Activated naive CD4-positive, alpha-beta T cell (primary cell): ENCODE measurements around the gene C1orf122.

ENCODE experiments used
- DNase-seq, 4 experiments: peaks; one replicate each; lab custom pipeline; 2025; lab: John Stamatoyannopoulos, UW

Gene C1orf122

DNA sequence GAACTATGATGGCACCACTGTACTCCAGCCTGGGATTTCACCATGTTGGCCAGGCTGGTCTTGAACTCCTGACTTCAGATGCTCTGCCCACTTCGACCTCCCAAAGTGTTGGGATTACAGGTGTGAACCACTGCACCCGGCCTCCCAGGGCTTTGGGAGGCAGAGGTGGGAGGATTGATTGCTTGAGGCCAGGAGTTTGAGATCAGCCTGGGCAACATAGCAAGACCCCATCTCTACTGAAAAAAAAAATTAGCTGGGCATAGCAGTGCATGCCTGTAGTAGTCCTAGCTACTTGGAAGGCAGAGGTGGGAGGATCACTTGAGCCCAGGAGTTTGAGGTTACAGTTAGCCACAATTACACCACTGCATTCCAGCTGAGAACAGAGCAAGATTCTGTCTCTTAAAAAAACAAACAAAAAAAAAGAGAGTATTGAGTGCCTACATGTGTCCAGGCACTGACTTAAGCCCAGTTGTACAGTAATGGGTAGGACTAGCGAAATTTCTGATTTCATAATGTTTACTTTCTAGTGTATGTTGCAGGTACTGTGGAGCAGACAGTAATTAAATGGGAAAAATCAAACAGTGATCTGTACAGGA lies 9.7 kb upstream of the C1orf122 start:
- DNase-seq: no peak

DNA sequence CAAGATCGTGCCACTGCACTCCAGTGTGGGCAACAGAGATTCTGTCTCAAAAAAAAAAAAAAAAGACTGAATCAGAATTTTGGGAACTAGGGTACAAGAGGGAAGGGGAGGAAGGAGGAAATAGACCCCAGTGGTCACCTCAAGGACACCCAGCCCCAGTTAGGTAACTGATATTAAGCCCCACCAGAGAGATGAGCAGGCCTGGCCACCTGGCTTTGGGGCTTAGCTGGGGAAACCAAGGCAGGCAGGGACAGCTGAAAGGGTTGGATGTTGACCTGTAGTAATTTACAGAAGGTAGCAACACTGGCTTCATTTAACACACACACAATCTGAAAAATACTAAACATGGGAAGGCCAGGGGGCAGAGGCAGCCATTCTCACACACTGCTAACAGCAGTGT lies 5.2 kb upstream of the C1orf122 start:
- DNase-seq: no peak

DNA sequence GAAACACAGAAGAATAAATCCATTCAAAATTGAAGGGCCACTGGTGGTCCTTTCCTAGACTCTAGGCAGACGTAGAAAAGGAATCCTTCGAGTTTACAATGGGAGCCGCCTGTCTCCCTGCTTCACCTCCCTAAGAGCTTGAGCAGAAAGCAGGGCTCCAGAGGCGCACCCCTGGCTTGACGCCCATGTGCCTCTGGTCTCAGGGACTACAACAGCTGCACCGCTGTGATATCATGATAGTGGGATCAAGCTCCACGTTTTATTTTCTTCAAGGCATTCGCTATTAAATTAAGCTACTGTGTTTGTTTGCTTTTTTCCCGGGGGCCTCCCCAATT lies 403 bp upstream of the C1orf122 start:
- DNase-seq: no peak

DNA sequence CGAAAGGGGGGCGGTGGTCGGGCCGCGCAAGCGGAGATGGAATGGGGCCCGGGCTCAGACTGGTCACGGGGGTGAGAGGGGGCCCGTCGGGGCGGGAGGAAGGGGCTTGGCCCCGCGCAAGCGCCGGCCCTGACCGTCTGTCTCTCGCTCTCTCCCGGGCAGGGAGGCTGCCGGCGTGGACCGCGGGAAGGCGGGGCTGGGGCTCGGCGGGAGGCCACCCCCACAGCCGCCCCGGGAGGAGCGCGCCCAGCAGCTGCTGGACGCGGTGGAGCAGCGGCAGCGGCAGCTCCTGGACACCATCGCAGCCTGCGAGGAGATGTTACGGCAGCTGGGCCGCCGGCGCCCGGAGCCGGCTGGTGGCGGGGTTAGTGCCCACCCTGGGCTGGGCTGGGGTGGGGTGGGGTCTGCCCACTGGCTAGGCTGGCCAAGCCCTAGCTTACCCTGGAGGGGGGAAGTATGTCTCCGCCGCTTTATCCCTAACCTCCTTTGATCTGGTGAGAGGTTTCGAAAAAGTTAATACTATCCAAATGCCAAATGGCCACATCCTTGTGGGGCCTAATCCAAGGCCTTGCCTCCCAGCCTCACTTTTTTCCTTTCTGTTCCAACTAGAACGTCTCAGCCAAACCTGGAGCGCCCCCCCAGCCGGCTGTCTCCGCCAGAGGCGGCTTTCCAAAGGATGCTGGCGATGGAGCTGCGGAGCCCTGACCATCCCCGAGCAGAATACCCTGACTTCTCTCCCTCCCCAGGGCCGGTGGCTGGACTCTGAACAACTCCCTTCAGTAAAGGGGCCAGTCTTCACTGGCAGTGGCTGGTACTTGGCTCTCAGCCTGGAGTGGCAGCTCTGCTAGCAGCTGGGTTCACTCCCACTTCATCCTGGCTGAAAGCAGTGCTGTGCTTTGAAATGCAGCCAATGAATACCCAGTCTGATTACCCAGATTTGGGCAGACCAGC lies 1.1 kb downstream of the C1orf122 start:
- peak in 2 of 4 experiments; percentile 32 to 39 for DNase-seq

DNA sequence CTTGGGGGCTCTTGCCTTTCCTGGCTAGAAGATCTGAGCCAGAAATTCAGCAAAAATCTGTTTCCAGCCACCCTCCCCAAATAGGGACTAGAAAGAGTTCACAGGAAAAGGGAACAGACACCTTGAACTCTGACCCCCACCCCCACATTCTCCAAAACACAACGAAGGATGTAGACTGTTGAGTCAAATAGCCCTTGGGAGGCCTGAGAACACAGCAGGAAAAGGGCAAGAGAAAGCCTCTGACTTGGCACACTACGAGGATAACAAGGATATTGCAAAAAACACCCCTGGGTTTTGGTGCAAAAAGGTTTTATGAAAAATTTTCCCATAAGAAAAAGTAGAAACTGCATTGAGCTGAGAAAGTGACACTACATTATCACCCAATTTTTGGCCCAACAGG lies 2.4 kb downstream of the C1orf122 start:
- DNase-seq: no peak

DNA sequence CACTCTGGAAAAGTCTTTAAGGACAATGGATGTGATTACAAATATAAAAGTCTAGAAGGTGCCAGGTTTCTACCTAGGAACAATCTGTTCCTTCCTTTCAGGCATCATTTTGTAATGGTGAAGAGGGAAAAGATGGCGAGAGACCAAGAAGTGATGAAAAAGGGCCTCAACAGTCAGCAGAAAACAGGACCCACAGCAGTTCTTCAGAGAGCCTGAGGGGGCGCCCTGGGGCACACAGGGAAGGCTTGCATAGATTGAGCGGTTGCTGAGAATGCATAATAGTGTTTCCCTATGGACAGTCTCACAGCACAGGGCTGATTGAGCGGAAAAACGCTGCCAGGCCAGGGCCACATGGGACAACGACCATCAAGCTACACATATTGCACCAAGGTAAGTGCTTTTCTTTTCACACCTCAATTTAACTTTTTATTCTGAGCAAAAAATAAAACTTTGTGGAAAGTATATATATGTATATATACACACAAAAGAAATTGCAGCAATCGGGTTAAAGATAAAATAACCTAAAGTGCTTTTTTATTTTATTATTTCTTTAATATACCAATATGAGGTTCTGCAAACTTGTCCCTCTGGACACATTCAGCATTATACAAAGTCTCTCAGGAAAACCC lies 3.6 kb downstream of the C1orf122 start:
- peak in 3 of 4 experiments; percentile 28 to 46 (median 41) for DNase-seq

DNA sequence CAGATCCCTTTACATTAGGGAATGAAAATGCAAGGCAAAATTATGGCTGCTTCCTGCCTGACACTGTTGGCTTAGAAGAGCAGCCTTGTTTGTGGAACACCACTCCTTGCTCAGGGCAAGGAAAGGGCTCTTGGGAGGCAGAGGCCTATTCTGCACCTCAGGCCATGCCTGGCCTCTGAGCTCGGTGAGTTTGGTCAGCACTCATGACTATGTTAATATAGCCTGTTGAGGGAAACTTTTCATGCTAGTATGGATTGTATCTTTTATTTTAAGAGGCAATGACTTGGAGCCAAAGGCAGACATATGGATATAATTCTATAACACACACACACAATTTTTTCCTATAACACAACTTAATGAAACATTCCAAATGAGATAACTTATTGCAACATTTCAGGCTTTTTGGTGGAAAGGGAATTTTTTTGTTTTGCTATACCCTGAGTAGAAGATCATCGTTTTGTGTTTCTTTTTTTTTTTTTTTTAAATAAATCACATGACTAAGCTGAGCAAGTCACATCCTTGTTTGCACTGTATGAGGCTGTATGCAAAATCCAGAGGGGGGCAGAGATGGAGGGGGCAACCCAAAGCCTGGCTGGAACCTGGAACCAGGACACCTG lies 6.0 kb downstream of the C1orf122 start:
- DNase-seq: no peak

DNA sequence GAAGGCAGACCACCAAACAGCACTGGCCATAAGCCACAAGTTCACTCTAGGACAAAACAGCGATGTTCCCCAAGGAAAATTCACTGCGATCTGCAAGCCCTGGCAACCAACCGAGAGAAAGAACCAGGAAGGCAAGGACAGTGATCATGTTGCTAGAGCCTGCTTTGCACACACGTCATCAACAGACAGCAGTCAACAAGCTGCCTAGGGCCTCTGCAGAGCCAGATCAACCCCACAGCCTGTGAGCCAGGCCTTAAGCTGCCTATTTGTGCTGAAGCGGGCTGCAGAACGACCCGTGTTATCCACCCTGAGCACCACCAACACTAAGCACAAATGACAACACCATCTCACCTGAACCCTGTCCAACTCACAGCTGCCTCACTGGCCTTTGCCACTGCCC lies 6.7 kb downstream of the C1orf122 start:
- DNase-seq: no peak

DNA sequence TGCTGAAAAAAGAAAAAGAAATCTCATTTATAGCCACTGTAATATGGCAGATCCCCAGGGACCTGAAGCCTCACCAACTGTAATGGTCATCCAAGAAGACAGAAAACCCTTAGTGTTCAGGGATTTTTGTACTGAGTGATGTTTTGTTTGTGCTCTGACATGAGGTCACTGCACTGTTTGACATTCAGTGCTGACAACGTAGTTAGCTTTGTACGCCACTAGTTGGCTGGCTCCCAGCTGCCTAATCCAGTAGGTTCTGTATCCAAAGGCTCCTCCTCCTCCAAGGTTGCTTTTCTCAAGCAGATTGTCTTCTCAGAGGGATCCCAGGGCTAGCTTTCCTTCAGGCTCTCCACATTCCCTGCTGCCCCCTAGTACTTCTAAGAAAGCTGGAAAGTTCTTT lies 9.9 kb downstream of the C1orf122 start:
- no peak for DNase-seq

DNA sequence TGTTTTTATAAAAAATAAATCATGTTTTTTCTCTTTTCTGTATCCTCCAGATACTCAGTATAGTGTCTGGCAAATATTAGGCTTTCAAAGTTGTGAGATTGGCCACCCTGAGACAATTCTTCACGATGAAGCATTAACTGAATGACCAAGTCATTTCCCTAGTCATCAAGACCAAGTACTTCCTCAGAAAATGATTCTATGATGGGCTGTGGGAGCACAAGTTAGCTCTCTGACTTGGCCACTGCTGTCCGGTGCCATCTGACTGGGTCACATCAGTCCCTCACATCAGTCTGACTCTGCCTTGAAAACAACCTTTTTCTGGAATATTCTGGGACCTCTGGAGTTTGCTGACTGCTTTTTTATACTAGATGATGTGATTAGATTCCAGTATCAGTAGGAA lies 13.9 kb downstream of the C1orf122 start:
- no peak for DNase-seq

DNA sequence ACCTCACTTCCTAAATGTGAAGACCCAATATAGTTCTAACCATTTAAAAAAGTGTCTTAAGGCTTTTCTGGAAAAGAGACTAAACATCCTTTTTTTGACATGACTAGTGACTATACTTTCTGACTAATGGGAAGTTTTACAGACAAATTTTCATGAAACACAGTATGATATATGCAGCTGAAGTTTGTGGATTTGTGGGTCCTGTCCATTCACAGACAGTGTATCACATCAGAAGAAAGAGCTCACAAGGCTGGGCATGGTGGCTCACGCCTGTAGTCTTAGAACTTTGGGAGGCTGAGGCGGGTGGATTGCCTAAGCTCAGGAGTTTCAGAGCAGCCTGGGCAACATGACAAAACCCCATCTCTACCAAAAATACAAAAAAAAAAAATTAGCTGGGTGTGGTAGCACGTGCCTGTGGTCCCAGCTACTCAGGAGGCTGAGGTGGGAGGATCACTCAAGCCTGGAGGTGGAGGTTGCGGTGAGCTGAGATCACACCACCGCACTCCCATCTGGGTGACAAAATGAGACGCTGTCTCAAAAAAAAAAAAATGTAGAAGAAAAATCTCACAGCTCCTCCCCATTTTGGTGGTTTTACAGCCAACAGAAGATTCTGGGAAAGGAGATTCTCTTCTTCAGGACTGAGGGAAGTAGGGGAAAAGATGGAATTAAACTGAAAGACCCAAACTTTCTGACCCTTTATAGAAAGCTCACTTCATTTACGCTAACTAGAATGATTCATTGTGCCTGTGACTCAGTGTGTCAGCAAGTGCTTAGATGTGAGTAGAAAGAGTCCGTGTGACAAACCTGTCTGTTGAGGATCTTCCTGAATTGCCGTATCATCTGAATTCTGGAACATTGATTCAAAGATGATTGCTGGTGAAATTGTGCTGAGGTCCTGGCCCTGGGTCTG lies 15.6 kb downstream of the C1orf122 start:
- no peak for DNase-seq

DNA sequence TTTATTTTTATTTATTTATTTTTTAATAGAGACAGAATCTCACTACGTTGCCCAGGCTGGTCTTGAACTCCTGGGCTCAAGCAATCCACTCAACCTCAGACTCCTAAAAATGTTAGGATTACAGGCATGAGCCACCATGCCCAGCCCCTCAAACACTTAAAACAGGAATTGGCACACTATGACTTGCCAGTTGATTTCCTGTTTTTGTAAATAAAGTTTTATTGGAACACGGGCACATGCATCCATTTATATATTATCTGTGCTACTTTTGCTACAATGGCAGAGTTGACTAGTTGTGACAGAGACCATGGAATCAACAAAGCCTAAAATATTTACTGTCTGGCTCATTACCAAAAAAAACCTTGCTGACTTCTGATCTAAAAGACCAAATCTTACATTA lies 16.4 kb downstream of the C1orf122 start:
- DNase-seq: no peak

DNA sequence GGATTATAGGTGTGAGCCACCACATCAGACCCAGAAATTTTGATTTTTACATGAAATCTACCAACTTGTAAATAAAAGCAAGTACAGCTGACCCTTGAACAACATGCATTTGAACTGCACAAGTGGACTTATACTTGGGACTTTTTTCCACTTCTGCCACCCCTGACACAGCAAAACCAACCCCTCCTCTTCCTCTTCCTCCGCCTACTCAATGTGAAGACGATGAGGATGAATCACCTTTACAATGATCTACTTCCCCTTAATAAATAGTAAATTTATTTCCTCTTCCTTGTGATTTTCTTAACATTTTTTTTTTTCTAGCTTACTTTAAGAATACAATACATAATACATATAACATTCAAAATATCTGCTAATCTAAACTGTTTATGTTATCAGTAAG lies 17.9 kb downstream of the C1orf122 start:
- DNase-seq: no peak

DNA sequence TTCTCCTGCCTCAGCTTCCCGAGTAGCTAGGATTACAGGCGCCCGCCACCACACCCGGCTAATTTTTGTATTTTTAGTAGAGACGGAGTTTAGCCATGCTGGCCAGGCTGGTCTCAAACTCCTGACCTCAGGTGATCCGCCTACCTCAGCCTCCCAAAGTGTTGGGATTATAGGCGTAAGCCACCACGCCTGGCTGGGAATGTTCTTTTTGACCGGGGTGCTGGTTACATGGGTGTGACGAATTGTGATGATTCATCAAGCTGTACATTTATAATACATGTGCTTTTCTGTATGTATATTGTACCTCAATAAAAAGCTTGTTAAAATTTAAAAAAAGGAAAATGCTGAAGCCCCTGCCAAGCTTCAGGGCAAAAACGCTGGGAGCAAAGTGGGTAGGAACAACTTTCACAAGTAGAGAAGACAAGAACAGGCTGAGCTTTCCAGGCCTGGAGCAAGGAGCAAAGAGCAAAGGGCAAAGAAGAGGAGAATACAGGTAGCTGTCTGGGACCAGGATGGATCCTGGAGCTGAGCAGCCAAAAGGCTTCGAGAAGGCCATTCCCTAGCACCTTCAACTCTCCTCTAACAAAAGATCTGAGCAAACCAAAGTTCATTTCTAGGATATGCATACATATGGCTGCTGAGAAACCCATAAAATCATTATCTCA lies 21.0 kb downstream of the C1orf122 start:
- DNase-seq: no peak

DNA sequence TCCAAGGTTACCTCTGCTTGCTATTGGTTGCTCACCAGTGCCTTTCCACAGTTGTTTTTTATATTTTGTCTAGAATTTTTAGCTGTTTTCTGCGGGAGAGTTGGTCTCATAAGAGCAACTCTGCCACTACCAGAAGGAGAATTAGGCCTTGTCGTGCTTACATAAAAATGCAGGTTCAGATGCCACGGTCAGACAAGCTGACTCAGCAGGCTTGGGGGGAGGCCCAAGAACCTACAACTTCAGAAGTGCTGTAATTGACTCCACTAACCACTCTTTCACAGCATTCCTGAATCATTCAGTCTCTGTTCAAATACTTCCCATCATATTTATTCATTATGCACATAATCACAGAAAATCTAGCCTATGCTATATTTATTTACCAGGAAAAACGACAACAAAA lies 23.5 kb downstream of the C1orf122 start:
- no peak for DNase-seq

DNA sequence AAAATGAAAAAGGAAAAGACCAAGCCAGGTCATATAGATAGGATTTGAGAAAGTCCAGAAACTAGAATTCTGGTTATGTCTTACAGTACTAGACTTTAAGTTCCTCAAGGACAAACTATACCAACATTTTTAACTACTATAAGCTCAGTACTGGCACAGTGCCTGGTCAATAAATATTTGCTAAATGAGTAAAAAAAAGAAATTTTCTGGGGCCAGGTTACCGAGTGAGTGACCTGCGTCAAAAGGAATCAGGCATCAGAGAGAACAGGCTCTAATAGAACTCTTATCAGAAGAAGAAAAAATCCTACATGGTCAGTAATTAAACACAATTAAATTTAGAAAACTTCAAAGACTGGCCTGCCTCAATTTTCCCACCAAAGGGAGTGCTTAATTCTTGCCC lies 24.2 kb downstream of the C1orf122 start:
- no peak for DNase-seq

DNA sequence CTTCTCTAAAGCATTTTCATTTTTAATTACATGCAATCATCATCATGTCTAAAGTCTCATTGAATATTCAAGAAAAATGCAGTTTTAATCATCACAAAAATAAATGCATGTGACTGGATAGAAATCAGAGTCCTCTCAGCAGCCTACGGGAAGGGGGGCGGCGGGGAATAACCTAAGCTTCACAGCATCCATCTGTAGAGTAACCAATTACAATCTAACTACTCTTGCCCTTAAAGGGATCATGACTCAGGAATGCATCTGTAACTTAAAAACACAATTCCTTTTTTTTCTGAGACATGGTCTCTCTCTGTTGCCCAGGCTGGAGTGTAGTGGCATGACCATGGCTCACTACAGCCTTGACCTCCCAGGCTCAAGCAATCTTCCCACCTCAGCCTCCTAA lies 29.2 kb downstream of the C1orf122 start:
- no peak for DNase-seq

DNA sequence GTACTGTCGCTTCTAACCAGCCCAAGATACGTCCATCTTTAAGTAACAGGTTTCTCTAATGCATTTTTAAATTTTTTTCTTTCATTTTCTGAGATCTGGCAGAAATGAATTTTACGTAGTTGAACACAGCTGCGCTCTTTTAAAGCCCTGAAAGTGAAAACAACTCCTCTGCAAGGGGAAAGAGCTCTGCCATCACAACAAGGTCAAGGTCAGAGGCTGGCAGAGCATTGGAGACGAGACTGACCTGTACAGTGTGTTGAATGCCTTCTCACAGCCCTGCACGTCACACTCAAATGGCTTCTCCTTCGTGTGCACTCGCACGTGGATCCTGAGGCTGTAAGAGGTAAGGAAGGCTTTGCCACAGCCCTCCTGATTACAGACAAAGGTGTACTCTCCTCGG lies 32.1 kb downstream of the C1orf122 start:
- no peak for DNase-seq

DNA sequence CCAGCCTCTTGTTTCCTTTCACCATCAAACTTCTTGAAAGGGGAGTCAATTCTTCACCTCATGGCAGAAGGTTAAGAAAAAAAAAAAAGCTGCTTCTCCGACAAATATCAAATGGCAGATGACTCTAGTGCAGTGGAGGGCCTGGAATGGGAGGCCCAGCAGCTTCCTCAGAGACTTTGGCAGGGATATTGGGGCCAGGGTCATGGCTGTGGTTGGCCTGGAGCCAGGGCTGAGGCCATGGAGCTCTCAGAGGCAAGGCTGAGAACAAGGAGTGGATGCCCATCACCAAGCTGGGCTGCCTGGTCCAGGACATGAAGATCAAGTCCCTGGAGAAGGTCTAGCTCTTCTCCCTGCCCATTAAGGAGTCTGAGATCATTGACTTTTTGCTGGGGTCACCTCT lies 33.1 kb downstream of the C1orf122 start:
- no peak for DNase-seq

DNA sequence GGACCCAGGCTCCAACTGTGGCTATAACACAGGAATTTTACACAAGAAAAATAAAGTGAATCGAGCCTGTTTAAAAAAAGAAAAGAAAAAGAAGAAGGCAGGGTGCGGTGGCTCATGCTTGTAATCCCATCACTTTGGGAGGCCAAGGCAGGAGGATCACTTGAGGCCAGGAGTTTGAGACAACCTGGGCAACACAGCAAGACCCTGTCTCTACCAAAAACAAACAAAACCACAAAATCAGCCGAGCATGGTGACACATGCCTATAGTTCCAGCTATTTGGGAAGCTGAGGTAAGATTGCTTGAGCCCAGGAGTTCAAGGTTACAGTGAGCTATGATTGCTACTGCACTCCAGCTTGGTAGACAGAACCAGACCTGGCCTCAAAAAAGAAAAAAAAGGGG lies 34.1 kb downstream of the C1orf122 start:
- DNase-seq: no peak

DNA sequence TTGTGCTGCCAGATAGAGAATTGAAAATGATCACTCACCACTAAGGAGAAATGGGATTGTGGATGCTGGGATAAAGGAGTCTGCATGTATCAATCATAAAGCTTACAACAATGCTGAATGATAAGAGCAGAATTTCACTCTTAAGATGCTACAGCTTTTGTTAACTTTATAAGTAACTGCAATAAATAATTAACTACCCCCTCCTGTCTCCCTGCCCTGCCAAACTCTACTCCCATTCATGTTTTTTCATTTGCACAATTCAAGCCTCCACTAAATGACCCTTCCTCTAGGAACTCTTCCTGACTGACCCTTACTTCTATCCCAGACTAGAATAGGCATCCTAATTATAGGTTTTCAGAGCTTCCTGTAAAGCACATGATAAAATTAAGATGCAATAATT lies 36.9 kb downstream of the C1orf122 start:
- no peak for DNase-seq
